Activated gamma-delta T cell treated with anti-CD3 and anti-CD28 coated beads, Interleukin-2, amount 50 U/mL, for 16 hours (primary cell): Measurements from ENCODE around the gene STK33.
"Not testable (repeated sequence)": the region's sequence is repeated elsewhere in the genome, so short reads cannot be mapped to it uniquely, and the experiment has no call there.

Source experiments
- DNase-seq: peaks from one replicate; pipeline ENCODE4 v3.0.0-alpha.2; 2020; ENCODE audit warnings: low read depth

Gene STK33

GRCh38 chr11:8543278-8543677, 50.8 kb downstream of the STK33 start:
- DNase-seq = no peak

- no peak for DNase-seq
Measured at GRCh38 chr11:8541448-8541847, 52.6 kb downstream of the STK33 start.

- no peak for DNase-seq
Measured at GRCh38 chr11:8533332-8533731, 60.7 kb downstream of the STK33 start.

GRCh38 chr11:8532475-8532874, 61.6 kb downstream of the STK33 start:
- DNase-seq = no peak

GRCh38 chr11:8531982-8532381, 62.0 kb downstream of the STK33 start:
- no peak for DNase-seq

DNA sequence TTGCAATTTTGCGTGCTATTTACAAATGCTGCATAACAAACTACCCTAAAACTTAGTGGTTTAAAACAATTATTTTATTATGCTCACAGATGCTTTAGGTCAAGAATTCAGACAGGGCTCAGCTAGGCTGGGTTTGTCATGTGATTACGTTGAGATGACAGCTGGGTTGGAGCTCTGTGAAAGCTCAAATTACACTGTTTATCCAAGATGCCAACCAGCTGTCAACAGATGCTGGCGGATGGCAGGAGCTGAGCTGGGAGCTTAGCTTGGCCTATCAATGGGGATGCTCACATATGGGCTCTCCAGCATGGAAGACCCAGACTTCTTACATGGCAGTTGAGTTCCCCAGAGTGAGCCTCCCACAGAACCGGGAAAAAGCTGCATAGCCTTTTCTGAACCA, 62.7 kb downstream of the STK33 start:
- no peak for DNase-seq

- DNase-seq = no peak
Measured at GRCh38 chr11:8527939-8528338, 66.1 kb downstream of the STK33 start.

DNA sequence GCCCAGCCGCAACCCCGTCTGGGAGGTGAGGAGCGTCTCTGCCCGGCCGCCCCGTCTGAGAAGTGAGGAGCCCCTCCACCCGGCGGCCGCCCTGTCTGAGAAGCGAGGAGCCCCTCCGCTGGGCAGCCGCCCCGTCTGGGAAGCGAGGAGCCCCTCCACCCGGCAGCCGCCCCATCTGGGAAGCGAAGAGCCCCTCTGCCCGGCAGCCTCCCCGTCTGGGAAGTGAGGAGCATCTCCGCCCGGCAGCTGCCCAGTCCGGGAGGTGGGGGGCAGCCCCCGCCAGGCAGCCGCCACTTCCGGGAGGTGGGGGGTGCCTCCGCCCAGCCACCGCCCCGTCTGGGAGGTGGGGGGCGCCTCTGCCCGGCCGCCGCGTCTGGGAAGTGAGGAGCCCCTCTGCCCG, 70.6 kb downstream of the STK33 start:
- no peak for DNase-seq

DNA sequence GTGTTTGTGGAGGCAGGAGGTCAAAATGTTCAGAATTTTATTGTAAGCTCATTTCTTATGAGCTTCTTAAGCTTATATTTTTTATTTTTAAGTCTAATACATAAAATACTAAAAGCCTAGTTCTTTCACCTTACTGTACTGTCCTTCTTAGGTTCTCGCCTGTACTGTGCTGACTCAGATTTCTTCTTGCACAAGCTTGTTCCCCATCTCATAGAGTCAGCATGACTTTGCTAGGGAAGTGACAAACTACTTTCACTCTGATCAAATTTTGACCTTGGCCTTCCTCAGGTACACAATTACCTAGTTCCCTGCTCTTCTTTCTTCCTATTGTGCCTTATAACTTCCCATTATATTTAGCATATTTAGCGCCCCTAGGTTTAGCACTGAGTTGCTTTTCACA, 81.5 kb downstream of the STK33 start:
- no peak for DNase-seq

GRCh38 chr11:8503910-8504364, 90.1 kb downstream of the STK33 start:
- no peak for DNase-seq

DNA sequence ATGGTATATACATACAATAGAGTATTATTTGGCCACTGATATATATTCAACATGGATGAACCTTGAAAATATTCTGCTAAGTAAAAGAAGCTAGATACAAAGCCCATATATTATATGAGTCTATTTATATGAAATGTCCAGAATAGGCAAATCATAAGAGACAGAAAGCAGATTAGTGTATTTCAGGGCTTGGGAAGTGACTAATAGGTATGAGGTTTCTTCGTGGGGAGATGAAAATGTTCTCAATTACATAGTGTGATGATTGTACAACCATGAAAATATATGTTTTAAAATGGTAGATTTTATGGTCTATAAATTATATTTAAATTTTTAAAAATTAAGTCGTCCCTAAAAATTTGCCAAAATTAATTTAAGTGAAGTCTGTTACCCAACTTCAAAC, 92.2 kb downstream of the STK33 start:
- no peak for DNase-seq

DNA sequence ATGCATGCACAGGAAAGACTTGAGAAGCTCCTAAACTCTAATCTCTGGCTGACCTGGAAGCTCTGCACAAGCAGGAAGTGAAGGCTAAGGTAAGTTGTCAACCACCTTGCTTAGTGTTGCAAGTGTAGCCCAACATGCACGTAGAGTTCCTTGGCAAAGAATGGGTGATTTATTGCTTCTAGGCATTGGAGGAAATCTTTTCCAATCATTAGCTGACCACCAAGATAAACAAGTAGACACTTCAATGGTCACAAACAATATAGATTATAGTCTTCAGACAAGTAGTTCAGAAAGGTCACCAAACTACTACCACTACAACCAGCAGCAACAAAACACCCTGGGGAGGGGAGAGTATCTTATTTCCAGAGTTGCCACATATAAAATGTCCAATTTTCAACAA, 105.6 kb downstream of the STK33 start:
- DNase-seq = no peak

GRCh38 chr11:8487261-8487660, 106.8 kb downstream of the STK33 start:
- no peak for DNase-seq

- DNase-seq = no peak
Measured at GRCh38 chr11:8484251-8484650, 109.8 kb downstream of the STK33 start.

DNA sequence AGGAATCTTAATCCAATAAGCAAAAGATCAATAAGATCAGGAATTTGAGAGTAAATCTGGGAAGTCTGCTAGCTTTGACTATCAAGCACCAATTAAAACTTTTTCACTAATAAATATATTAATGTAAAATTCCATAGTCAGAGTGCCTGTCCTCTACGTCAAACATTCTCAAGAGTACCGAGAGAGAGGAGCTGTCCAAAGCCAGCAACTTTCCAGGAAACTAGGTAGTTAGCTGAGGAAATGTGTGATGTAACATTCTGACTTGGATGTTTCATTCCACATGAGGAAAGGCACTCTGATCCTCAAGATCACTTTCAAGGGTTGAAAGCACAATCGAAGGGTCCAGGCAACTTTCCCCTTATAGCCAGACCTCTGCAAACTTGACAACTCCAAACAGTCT, 113.2 kb downstream of the STK33 start:
- DNase-seq = no peak

DNA sequence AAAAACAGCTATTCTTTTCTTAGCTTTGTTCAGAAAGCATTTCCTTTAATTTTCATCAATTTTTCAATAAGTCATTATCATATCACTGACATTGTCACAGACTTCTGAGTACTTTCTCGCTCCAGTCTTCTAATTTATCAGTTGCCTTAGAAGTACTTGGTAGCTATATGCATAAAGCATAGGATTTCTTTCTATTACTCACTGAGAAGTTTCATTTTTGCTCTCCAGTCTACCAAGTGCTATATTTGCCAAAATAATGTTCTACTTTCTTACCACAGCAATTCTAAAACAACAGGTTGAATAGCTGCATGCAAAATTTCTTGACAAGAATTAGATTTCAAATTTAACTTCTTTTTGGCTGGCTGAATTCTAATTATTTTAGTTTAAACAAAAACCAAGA, 116.3 kb downstream of the STK33 start:
- DNase-seq = no peak

- DNase-seq = no peak
Measured at GRCh38 chr11:8477151-8477550, 116.9 kb downstream of the STK33 start.

DNA sequence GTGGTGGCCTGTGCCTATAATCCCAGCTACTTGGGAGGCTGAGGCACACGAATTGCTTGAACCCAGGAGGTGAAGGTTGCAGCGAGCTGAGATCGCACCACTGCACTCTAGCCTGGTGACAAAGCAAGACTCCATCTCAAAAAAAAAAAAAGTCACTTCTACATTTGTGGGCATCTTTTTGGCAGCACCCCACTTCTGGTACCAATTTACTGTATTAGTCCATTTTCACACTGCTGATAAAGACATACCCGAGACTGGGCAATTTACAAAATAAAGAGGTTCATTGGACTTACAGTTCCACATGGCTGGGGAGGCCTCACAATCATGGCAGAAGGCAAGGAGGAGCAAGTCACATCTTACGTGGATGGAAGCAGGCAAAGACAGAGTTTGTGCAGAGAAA, 126.2 kb downstream of the STK33 start:
- not testable (repeated sequence) for DNase-seq

DNA sequence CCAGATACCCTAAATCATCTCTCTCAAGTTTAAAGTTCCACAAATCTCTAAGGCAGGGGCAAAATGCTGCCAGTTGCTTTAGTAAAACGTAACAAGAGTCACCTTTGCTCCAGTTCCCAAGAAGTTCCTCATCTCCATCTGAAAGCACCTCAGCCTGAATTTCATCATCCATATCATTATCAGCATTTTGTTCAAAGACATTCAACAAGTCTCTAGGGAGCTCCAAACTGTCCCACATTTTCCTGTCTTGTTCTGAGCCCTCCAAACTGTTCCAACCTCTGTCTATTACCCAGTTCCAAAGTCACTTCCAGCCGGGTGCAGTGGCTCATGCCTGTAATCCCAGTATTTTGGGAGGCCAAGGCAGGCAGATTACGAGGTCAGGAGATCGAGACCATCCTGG, 126.7 kb downstream of the STK33 start:
- not testable (repeated sequence) for DNase-seq

GRCh38 chr11:8466884-8467283, 127.1 kb downstream of the STK33 start:
- not testable (repeated sequence) for DNase-seq

DNA sequence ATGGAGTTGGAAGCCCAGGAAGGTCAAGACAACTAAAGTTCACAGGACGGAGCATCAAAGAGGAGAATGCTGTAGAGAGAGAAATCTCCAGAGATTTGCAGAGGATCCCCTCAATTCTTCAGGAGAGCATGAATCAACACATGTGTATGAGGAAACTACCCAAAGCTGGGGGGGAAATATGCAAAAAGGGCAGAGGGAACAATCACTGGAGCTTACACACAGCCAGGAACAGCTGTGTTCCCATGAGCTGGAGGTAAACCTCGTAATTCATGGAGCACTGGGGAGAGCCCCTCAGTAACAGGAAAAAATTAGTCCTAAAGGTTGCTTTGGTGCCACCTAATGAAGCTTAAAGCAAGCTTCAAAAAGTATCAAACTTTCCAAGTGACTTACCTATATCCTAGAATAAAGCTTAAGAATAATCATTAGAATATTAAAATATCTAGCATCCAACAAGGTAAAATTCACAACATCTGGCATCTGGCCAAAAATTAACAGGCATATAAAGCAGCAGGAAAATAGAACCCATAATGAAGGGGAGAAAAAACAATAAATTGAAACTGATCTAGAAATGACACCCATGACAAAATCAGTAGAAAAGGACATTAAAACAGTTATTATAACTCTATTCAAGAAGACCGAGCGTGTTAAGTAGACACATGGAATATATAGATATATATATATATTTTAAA, 134.2 kb downstream of the STK33 start:
- DNase-seq = no peak

- DNase-seq = no peak
Measured at GRCh38 chr11:8442301-8442700, 151.7 kb downstream of the STK33 start.

GRCh38 chr11:8440649-8441048, 153.4 kb downstream of the STK33 start:
- no peak for DNase-seq

DNA sequence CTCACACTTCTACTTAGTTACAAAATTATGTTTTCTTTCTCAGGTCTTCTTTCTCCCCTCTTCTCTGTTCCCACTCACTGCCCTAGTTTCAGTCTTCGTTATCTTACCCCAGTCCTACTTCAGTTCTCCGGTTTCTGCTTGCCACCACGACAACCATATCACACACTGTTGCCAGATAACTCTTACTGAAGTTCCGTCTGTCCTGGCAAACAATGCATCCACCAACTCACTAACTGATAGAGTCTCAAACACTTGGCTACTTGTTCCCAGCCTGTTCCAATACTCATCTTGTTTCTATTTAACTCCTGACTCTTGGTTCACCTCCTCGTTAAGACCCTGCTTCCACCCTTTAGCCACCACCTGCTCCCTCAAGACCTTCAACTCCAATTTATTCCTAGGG, 164.5 kb downstream of the STK33 start:
- no peak for DNase-seq

- no peak for DNase-seq
Measured at GRCh38 chr11:8426076-8426475, 168.0 kb downstream of the STK33 start.
